ENCODE measurements around the gene IL21R.

IL21R gene

GRCh38 chr16:27485126-27485525 is 83.2 kb downstream of the IL21R start:
- no peak for DNase-seq (ENCODE audit: low read depth in 2 of 2)

GRCh38 chr16:27485811-27486210 is 83.8 kb downstream of the IL21R start:
- DNase-seq (ENCODE audit: low read depth in 2 of 2) = no peak

GRCh38 chr16:27486344-27486743 is 84.4 kb downstream of the IL21R start:
- no peak for DNase-seq (ENCODE audit: low read depth in 2 of 2)

GRCh38 chr16:27486760-27487159 is 84.8 kb downstream of the IL21R start:
- DNase-seq (ENCODE audit: low read depth in 2 of 2) = no peak

GRCh38 chr16:27489421-27489820 is 87.4 kb downstream of the IL21R start:
- DNase-seq (ENCODE audit: low read depth in 2 of 2) = no peak

- DNase-seq (ENCODE audit: low read depth in 2 of 2) = no peak
Measured at GRCh38 chr16:27489906-27490305, 87.9 kb downstream of the IL21R start.

GRCh38 chr16:27491894-27492587 is 90.1 kb downstream of the IL21R start:
- DNase-seq (ENCODE audit: low read depth in 2 of 2) = no peak

GRCh38 chr16:27492588-27492979 is 90.6 kb downstream of the IL21R start:
- no peak for DNase-seq (ENCODE audit: low read depth in 2 of 2)

GRCh38 chr16:27495191-27495590 is 93.2 kb downstream of the IL21R start:
- DNase-seq (ENCODE audit: low read depth in 2 of 2) = peak; percentile 82 to 83

GRCh38 chr16:27498031-27498825 is 96.3 kb downstream of the IL21R start:
- peak in 1 of 2 experiments; percentile 4 for DNase-seq (ENCODE audit: low read depth in 2 of 2)

GRCh38 chr16:27498916-27499658 is 97.1 kb downstream of the IL21R start:
- DNase-seq (ENCODE audit: low read depth in 2 of 2) = no peak

GRCh38 chr16:27499659-27500055 is 97.7 kb downstream of the IL21R start:
- no peak for DNase-seq (ENCODE audit: low read depth in 2 of 2)

GRCh38 chr16:27500801-27501200 is 98.8 kb downstream of the IL21R start:
- no peak for DNase-seq (ENCODE audit: low read depth in 2 of 2)

All from fibroblast of skin of left quadriceps (primary cell).